HCT116 (cell line): ENCODE measurements around the gene PARP8. TPM values are rescaled to one million over a fixed set of nuclear protein-coding genes. Genes with fewer than 3 reads are reported as not detected.

Experiments
- ATAC-seq: fragments of 200-7000 bp; cut with Tn5 transposase; 2 replicates; pipeline ENCODE4 v1.9.1; 2020; ENCODE audit warnings: mild to moderate bottlenecking, moderate library complexity
- BruUV-seq: library from RNA; stranded (reverse); fragments of 400-500 nt; replicated peaks from 2 replicates; lab custom pipeline; 2021; lab: Mats Ljungman, UMichigan
- CTCF ChIA-PET: fragments of 300-600 bp; sonication (Branson Sonifier 250); formaldehyde crosslinking; loops from one replicate; lab custom pipeline; 2021; ENCODE audit warnings: antibody characterized with exemption; lab: Charles Lee
- POLR2A ChIA-PET: fragments of 300-600, 350-600 bp; sonication (Branson Sonifier 250); formaldehyde crosslinking; loops from one replicate; lab custom pipeline; 2021; ENCODE audit warnings: antibody characterized with exemption; lab: Charles Lee
- RAD21 ChIA-PET, 2 experiments: fragments of 300-600 bp; sonication (Branson Sonifier 250); formaldehyde crosslinking; loops; one replicate each; lab custom pipeline; 2023; ENCODE audit warnings: low total read pairs in 2 of 2; ENCODE audit not compliant: uncharacterized antibody in 2 of 2, unreplicated experiment in 2 of 2, low non-redundant PET in 1 of 2; lab: Charles Lee
- DNase-seq: peaks from one replicate; pipeline ENCODE4 v3.0.0-alpha.2; 2010; ENCODE audit warnings: low read depth, low spot score
- H2AFZ ChIP-seq: fragments of 200-600 bp; shearing (Covaris generic), sonication (generic); 2 replicates; pipeline ENCODE4 v1.6.1; 2017; ENCODE audit warnings: low read depth, mixed run types, mixed read lengths, antibody characterized with exemption, low read length; ENCODE audit not compliant: poor library complexity, severe bottlenecking
- H3K27ac ChIP-seq: 2 replicates; pipeline ENCODE4 v1.5.1; 2012; ENCODE audit warnings: low read depth, low read length
- H3K27me3 ChIP-seq: fragments of 200-600 bp; sonication (generic); 2 replicates; pipeline ENCODE4 v1.6.1; 2016; ENCODE audit warnings: mixed run types, low read length, mixed read lengths; ENCODE audit not compliant: insufficient read depth
- H3K36me3 ChIP-seq, 2 experiments: fragments of 200-500 bp in 1 of 2; fragments of 200-600 bp in 1 of 2; sonication (Bioruptor generic) in 1 of 2; sonication (generic) in 1 of 2; 2 replicates each; pipeline versions ENCODE4 v1.5.1 to v1.6.1; 2014 to 2016; ENCODE audit warnings: low read length in 2 of 2, inconsistent platforms in 1 of 2, mixed read lengths in 1 of 2, mixed run types in 1 of 2; ENCODE audit not compliant: insufficient read depth in 2 of 2, control insufficient read depth in 1 of 2
- H3K4me1 ChIP-seq, 2 experiments: fragments of 200-600 bp in 1 of 2; sonication (generic) in 1 of 2; 2 replicates each; pipeline versions ENCODE4 v1.5.1 to v1.6.1; 2012 to 2017; ENCODE audit warnings: low read length in 2 of 2, inconsistent platforms in 1 of 2, mild to moderate bottlenecking in 1 of 2, mixed read lengths in 1 of 2, mixed run types in 1 of 2, moderate library complexity in 1 of 2; ENCODE audit not compliant: insufficient read depth in 2 of 2, control insufficient read depth in 1 of 2
- H3K4me2 ChIP-seq: fragments of 200-600 bp; sonication (generic); 2 replicates; pipeline ENCODE4 v1.6.1; 2017; ENCODE audit warnings: mixed run types, low read length, mixed read lengths
- H3K4me3 ChIP-seq, 2 experiments: fragments of 200-600 bp in 1 of 2; sonication (generic) in 1 of 2; replicated peaks in 1 of 2; 2 replicates each; pipeline ENCODE4 v1.5.1; 2011 to 2016; ENCODE audit warnings: low read length in 2 of 2, control low read depth in 1 of 2, low read depth in 1 of 2, mild to moderate bottlenecking in 1 of 2, mixed read lengths in 1 of 2, mixed run types in 1 of 2
- H3K79me2 ChIP-seq: fragments of 200-600 bp; sonication (generic); 2 replicates; pipeline ENCODE4 v1.6.1; 2017; ENCODE audit warnings: mild to moderate bottlenecking, mixed run types, low read length, moderate library complexity, mixed read lengths; ENCODE audit not compliant: insufficient read depth
- H3K9ac ChIP-seq: fragments of 200-600 bp; sonication (generic); 2 replicates; pipeline ENCODE4 v1.6.1; 2016; ENCODE audit warnings: low read length, mixed read lengths
- H3K9me2 ChIP-seq: fragments of 200-600 bp; sonication (generic), shearing (Covaris generic); 2 replicates; pipeline ENCODE4 v1.6.1; 2017; ENCODE audit warnings: mixed run types, mild to moderate bottlenecking, moderate library complexity; ENCODE audit not compliant: insufficient read depth
- H3K9me3 ChIP-seq, 2 experiments: fragments of 200-500 bp in 1 of 2; fragments of 200-600 bp in 1 of 2; sonication (Bioruptor generic) in 1 of 2; sonication (generic) in 1 of 2; 2 replicates each; pipeline ENCODE4 v1.6.1; 2014 to 2017; ENCODE audit warnings: low read length in 2 of 2, mixed read lengths in 2 of 2, inconsistent platforms in 1 of 2, low read depth in 1 of 2, mild to moderate bottlenecking in 1 of 2, mixed run types in 1 of 2, moderate library complexity in 1 of 2; ENCODE audit not compliant: control insufficient read depth in 1 of 2, insufficient read depth in 1 of 2
- H4K20me1 ChIP-seq: fragments of 200-600 bp; sonication (generic), shearing (Covaris generic); 2 replicates; pipeline ENCODE4 v1.6.1; 2017; ENCODE audit warnings: mixed run types, mild to moderate bottlenecking, moderate library complexity; ENCODE audit not compliant: insufficient read depth
- CBX3 ChIP-seq: IDR thresholded peaks from 2 replicates; pipeline ENCODE4 v1.6.1; 2012; ENCODE audit warnings: low read depth
- CEBPB ChIP-seq: IDR thresholded peaks from 2 replicates; pipeline ENCODE4 v1.6.1; 2012; ENCODE audit warnings: low read depth
- CTCF ChIP-seq, 3 experiments: fragments of 200-600 bp in 1 of 3; sonication (generic) in 1 of 3; IDR thresholded peaks in 2 of 3; conservative IDR thresholded peaks in 1 of 3; 2 replicates each; pipeline ENCODE4 v1.5.1; 2012 to 2017; ENCODE audit warnings: low read depth in 2 of 3, low read length in 2 of 3, antibody characterized with exemption in 1 of 3, borderline replicate concordance in 1 of 3, control low read depth in 1 of 3, mild to moderate bottlenecking in 1 of 3, mixed read lengths in 1 of 3, mixed run types in 1 of 3, moderate library complexity in 1 of 3; ENCODE audit not compliant: insufficient read depth in 1 of 3
- EGR1 ChIP-seq: IDR thresholded peaks from 2 replicates; pipeline ENCODE4 v1.6.1; 2012; ENCODE audit warnings: low read depth
- EZH2 ChIP-seq: fragments of 200-600 bp; sonication (generic); IDR thresholded peaks from 2 replicates; pipeline ENCODE4 v1.6.1; 2017; ENCODE audit warnings: antibody characterized with exemption, mixed run types
- EZH2phosphoT487 ChIP-seq: fragments of 200-600 bp; IDR thresholded peaks from 2 replicates; pipeline ENCODE4 v1.6.1; 2018; ENCODE audit warnings: antibody characterized with exemption, borderline replicate concordance
- JUND ChIP-seq: IDR thresholded peaks from 2 replicates; pipeline ENCODE4 v1.6.1; 2012
- POLR2A ChIP-seq: IDR thresholded peaks from 2 replicates; pipeline ENCODE4 v1.7.0; 2011; ENCODE audit warnings: borderline replicate concordance; ENCODE audit not compliant: insufficient read depth, insufficient read length; ENCODE audit errors: extremely low read depth
- POLR2AphosphoS5 ChIP-seq: IDR thresholded peaks from 2 replicates; pipeline ENCODE4 v1.6.1; 2011; ENCODE audit warnings: mild to moderate bottlenecking, low read depth, low read length, moderate library complexity
- RAD21 ChIP-seq: IDR thresholded peaks from 2 replicates; pipeline ENCODE4 v1.6.1; 2012; ENCODE audit warnings: low read depth, mild to moderate bottlenecking
- SIN3A ChIP-seq: IDR thresholded peaks from 2 replicates; pipeline ENCODE4 v1.6.1; 2012; ENCODE audit warnings: low read depth
- SRF ChIP-seq: IDR thresholded peaks from 2 replicates; pipeline ENCODE4 v1.6.1; 2012; ENCODE audit warnings: low read depth
- TCF7L2 ChIP-seq: IDR thresholded peaks from 2 replicates; pipeline ENCODE4 v1.7.0; 2011; ENCODE audit warnings: borderline replicate concordance, inconsistent platforms; ENCODE audit not compliant: insufficient read depth, insufficient read length; ENCODE audit errors: extremely low read depth
- YY1 ChIP-seq: IDR thresholded peaks from 2 replicates; pipeline ENCODE4 v1.6.1; 2011; ENCODE audit warnings: low read length, low read depth, moderate library complexity, mild to moderate bottlenecking; ENCODE audit not compliant: insufficient replicate concordance; ENCODE audit errors: extremely low read depth
- ZBTB33 ChIP-seq: IDR thresholded peaks from 2 replicates; pipeline ENCODE4 v1.6.1; 2011; ENCODE audit warnings: mild to moderate bottlenecking, low read length, moderate library complexity; ENCODE audit not compliant: insufficient replicate concordance; ENCODE audit errors: extremely low read depth
- ZFX ChIP-seq: fragments of 450-650 bp; IDR thresholded peaks from 2 replicates; pipeline ENCODE4 v1.6.1; 2017
- ZNF274 ChIP-seq: fragments of 200-500 bp; sonication (Bioruptor generic); IDR thresholded peaks from 2 replicates; pipeline ENCODE4 v1.6.1; 2014; ENCODE audit warnings: mild to moderate bottlenecking, low read depth, low read length, inconsistent platforms
- intact Hi-C: fragments of 100-400 bp; cut with micrococcal nuclease; formaldehyde crosslinking; loops from 2 replicates; pipeline ENCODE4 v1.10.0; 2022
- total RNA-seq: library from RNA; stranded (reverse); gene quantifications from one replicate; pipeline ENCODE4 v1.2.1, GENCODE V29; 2021; ENCODE audit not compliant: unreplicated experiment
- TF ChIP-seq, protein P1 (sequence below): IDR thresholded peaks from 2 replicates; pipeline ENCODE4 v1.6.1; 2012

Gene PARP8
- total RNA-seq, 1 experiment from 2014 or later: 19.0 TPM

- TF ChIP-seq YY1: no peak
- TF ChIP-seq JUND: no peak
- TF ChIP-seq RAD21: no peak
- TF ChIP-seq ZBTB33: no peak
- TF ChIP-seq ZFX: no peak
- no peak for TF ChIP-seq CEBPB
- no peak for TF ChIP-seq EZH2phosphoT487
- TF ChIP-seq POLR2A: no peak
- TF ChIP-seq POLR2AphosphoS5: no peak
- TF ChIP-seq, protein P1, sequence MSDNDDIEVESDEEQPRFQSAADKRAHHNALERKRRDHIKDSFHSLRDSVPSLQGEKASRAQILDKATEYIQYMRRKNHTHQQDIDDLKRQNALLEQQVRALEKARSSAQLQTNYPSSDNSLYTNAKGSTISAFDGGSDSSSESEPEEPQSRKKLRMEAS: no peak
- TF ChIP-seq ZNF274: no peak
- no peak for TF ChIP-seq TCF7L2
- no peak for TF ChIP-seq EGR1
- TF ChIP-seq CTCF (IDR thresholded peaks at IDR 0.05 in 2 of 3, conservative IDR thresholded peaks at IDR 0.05 in 1 of 3; ENCODE audit: borderline replicate concordance in 1 of 3, insufficient read depth in 1 of 3, low read depth in 2 of 3, low read length in 2 of 3): no peak
- TF ChIP-seq SRF: no peak
- TF ChIP-seq EZH2: no peak
- TF ChIP-seq CBX3: no peak
- no peak for TF ChIP-seq SIN3A
- TF ChIP-seq, all 23 proteins: peak for 0
- no peaks in the 10 kb centered on the region for H4K20me1 ChIP-seq
- H3K4me1 ChIP-seq: no peaks in the 10 kb centered on the region
- H3K4me2 ChIP-seq: no peak overlapping the region
- H3K27me3 ChIP-seq: no peaks in the 10 kb centered on the region
- H3K4me3 ChIP-seq: no peak overlapping the region
- DNase-seq (no peak), ATAC-seq (no peak)
- ChIA-PET RAD21 (no interaction called here), POLR2A (no interaction called here), CTCF (no interaction called here)
- no peaks in the 10 kb centered on the region for H3K9me2 ChIP-seq
- no TSS peak for BruUV-seq
- H3K27ac ChIP-seq: no peak overlapping the region
- intact Hi-C loops: no loop called here
- no peaks in the 10 kb centered on the region for H3K79me2 ChIP-seq
- no peak overlapping the region for H3K9ac ChIP-seq
- H2AFZ ChIP-seq: no peak overlapping the region
- no peaks in the 10 kb centered on the region for H3K36me3 ChIP-seq
- no peaks in the 10 kb centered on the region for H3K9me3 ChIP-seq
Observed at GRCh38 chr5:50658246-50658645, 8.2 kb upstream of the PARP8 start.
